Natural killer cell treated with Interleukin-12 subunit alpha and Interleukin-12 subunit beta and Interleukin-15 and Interleukin-18, amount 100 ng/mL, for 72 hours (primary cell): Measurements from ENCODE around the gene SLC10A7. TPM values are rescaled to one million over a fixed set of nuclear protein-coding genes. Genes with fewer than 3 reads are reported as not detected.

Source experiments
- ATAC-seq, 2 donors: fragments of 150-1000 bp; cut with Tn5 transposase in 1 of 2; sonication (Bioruptor Pico), chemical (Tn5 transposase) in 1 of 2; 2 replicates each; pipeline ENCODE4 v1.10.0; 2021
- DNase-seq: peaks from one replicate; pipeline ENCODE4 v3.0.0; 2022; ENCODE audit warnings: low spot score
- H3K27ac Mint-ChIP-seq, 2 donors: 1 replicate in 1 of 2; 2 replicates in 1 of 2; pipeline ENCODE4 v1.8.0; 2022; ENCODE audit warnings: mixed read lengths in 2 of 2, mild to moderate bottlenecking in 1 of 2, moderate library complexity in 1 of 2
- H3K27me3 Mint-ChIP-seq, 2 donors: 1 replicate in 1 of 2; 2 replicates in 1 of 2; pipeline ENCODE4 v1.8.0; 2022; ENCODE audit warnings: mixed read lengths in 2 of 2
- H3K36me3 Mint-ChIP-seq: one replicate; pipeline ENCODE4 v1.8.0; 2022; ENCODE audit warnings: mixed read lengths
- H3K4me1 Mint-ChIP-seq, 2 donors: 1 replicate in 1 of 2; 2 replicates in 1 of 2; pipeline ENCODE4 v1.8.0; 2022; ENCODE audit warnings: low read depth in 2 of 2, mixed read lengths in 2 of 2, mild to moderate bottlenecking in 1 of 2
- H3K4me3 Mint-ChIP-seq: one replicate; pipeline ENCODE4 v1.8.0; 2022; ENCODE audit warnings: mixed read lengths
- H3K9me3 Mint-ChIP-seq: 2 replicates; pipeline ENCODE4 v1.8.0; 2022; ENCODE audit warnings: mixed read lengths
- total RNA-seq, 2 donors: library from RNA; stranded (reverse); gene quantifications; one replicate each; pipeline ENCODE4 v1.2.3, GENCODE V29; 2022

Gene SLC10A7
- total RNA-seq, 2 donors from 2014 or later = 31.1 to 33.9 TPM

DNA sequence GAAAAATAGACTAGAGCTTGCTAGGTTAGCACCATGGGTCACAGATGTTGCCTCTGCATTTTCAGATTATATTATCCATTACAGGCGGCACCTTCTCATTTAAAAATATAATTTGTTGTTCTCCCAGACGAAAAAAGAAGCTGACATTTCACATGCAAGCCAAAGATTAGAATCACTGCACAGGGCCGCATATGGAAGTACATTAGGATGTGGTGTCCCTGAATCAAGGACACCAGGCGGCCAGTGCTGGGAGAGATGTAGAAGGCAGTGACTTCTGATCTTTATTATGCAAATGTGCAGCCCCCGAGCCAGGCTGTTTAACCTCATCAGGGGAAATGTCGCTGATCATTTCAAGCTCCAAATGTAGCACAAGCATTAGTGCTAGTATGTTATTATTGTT is 284.6 kb downstream of the SLC10A7 start:
- Mint-ChIP-seq H3K4me3 (no peak overlapping the region), H3K27me3 (peaks cover 8 to 12% of the 10 kb centered on the region in 2 donors), H3K36me3 (no peaks in the 10 kb centered on the region), H3K4me1 (peaks cover 0 to 3% of the 10 kb centered on the region in 2 donors), H3K27ac (no peak overlapping the region), H3K9me3 (no peaks in the 10 kb centered on the region)
- DNase-seq (no peak), ATAC-seq (no peak)

- H3K27ac Mint-ChIP-seq = no peak overlapping the region
- H3K4me3 Mint-ChIP-seq = no peak overlapping the region
- no peaks in the 10 kb centered on the region for H3K36me3 Mint-ChIP-seq
- no peaks in the 10 kb centered on the region for H3K4me1 Mint-ChIP-seq
- H3K9me3 Mint-ChIP-seq = no peaks in the 10 kb centered on the region
- H3K27me3 Mint-ChIP-seq = peaks cover 8 to 9% of the 10 kb centered on the region in 2 donors
- ATAC-seq (no peak), DNase-seq (no peak)
Measured at GRCh38 chr4:146236216-146236615, 285.5 kb downstream of the SLC10A7 start.

DNA sequence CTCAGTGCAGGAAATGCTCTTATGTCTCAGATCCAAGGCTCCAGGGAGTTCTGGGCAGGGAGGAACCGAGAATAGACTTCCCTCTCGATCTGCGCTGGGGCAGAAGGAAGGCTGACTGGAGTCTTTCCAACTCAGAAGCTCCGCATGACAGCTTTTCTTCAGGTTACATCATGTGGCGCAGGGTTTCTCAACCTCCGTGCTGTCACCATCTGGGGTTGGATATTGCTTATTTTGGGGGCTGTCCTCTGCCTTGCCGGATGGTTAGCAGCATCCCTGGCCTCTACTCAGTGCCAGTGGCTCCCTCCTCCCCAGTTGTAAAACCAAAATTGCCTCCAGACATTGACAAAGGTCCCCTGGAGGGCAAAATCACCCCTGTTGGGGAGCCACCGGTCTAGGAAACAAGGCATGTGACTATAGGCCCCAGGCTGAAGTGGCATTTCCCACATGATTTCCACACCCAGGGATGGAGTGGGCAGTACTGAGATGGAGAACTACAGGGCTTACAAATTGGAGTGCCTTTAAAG is 286.0 kb downstream of the SLC10A7 start:
- peaks cover 8 to 9% of the 10 kb centered on the region in 2 donors for H3K27me3 Mint-ChIP-seq
- no peak overlapping the region for H3K4me3 Mint-ChIP-seq
- H3K27ac Mint-ChIP-seq = no peak overlapping the region
- H3K9me3 Mint-ChIP-seq = no peaks in the 10 kb centered on the region
- DNase-seq = no peak
- no peaks in the 10 kb centered on the region for H3K4me1 Mint-ChIP-seq
- H3K36me3 Mint-ChIP-seq = no peaks in the 10 kb centered on the region
- ATAC-seq = no peak

GRCh38 chr4:146232131-146232722 is 289.5 kb downstream of the SLC10A7 start:
- Mint-ChIP-seq H3K4me3 (no peak overlapping the region), H3K9me3 (no peaks in the 10 kb centered on the region), H3K27me3 (peaks cover 0 to 18% of the 10 kb centered on the region in 2 donors), H3K27ac (no peak overlapping the region), H3K36me3 (no peaks in the 10 kb centered on the region), H3K4me1 (no peaks in the 10 kb centered on the region)
- no peak for ATAC-seq
- DNase-seq = no peak

- no peaks in the 10 kb centered on the region for H3K4me1 Mint-ChIP-seq
- H3K27me3 Mint-ChIP-seq = peaks cover 0 to 18% of the 10 kb centered on the region in 2 donors
- ATAC-seq (no peak), DNase-seq (no peak)
- no peaks in the 10 kb centered on the region for H3K9me3 Mint-ChIP-seq
- no peak overlapping the region for H3K27ac Mint-ChIP-seq
- no peak overlapping the region for H3K4me3 Mint-ChIP-seq
- no peaks in the 10 kb centered on the region for H3K36me3 Mint-ChIP-seq
Measured at GRCh38 chr4:146229406-146229805, 292.3 kb downstream of the SLC10A7 start.

DNA sequence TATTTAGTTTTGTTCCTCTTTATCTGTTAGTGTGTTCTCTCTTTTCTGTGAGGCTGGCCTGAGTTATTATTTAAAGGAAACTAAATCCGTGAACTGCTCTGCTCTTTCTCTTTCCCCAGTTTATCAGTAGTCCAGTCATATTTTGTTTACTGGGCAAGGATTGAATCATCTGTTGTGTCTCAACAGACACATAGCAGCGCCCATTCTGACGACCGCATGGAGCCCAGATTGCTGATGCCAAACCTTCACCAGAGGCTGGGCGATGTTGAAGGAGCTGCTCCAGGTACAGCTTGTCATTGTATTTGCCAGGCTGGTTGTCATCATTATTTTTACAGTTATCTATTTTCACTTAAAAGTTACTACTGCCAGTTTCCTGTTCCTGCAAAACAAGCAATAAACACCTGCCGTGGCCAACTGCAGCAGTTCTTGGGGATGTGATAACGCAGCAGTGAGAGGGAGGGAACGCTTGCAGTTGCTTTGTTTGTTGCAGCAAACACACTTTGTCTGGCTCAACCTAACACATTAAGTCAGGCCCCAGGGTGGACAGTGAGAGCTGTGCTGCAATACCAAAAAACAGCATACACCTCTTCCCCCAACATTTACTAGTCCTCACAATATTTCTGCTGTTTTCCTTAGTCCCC is 297.3 kb downstream of the SLC10A7 start:
- no peak overlapping the region for H3K4me3 Mint-ChIP-seq
- peaks cover 0 to 18% of the 10 kb centered on the region in 2 donors for H3K27me3 Mint-ChIP-seq
- no peak for ATAC-seq
- no peaks in the 10 kb centered on the region for H3K4me1 Mint-ChIP-seq
- no peak for DNase-seq
- H3K9me3 Mint-ChIP-seq = no peaks in the 10 kb centered on the region
- H3K27ac Mint-ChIP-seq = no peak overlapping the region
- H3K36me3 Mint-ChIP-seq = no peaks in the 10 kb centered on the region

- H3K9me3 Mint-ChIP-seq = no peaks in the 10 kb centered on the region
- DNase-seq = no peak
- H3K4me3 Mint-ChIP-seq = no peak overlapping the region
- no peaks in the 10 kb centered on the region for H3K36me3 Mint-ChIP-seq
- peaks cover 0 to 6% of the 10 kb centered on the region in 2 donors for H3K27me3 Mint-ChIP-seq
- H3K27ac Mint-ChIP-seq = no peak overlapping the region
- H3K4me1 Mint-ChIP-seq = no peaks in the 10 kb centered on the region
- ATAC-seq = no peak
Measured at GRCh38 chr4:146222313-146222712, 299.4 kb downstream of the SLC10A7 start.

DNA sequence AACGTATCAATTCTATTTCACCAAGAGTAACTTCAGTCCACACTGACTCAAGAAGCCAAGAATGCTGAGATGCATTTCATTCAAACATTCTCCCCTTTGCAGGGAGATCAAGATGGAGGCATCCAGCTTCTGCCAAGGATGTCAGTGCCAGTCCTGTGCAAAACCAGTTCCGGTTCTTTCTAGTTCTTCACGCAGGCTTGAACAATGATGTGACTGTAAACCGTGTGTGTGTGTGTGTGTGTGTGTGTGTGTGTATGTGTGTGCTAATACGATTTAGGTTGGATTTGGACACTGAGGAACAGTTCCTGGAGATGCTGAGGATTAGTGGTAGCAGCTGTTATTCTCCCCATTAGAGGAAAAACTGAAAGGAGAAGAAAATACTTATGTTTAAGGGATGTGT is 307.5 kb downstream of the SLC10A7 start, which contains the start of gene REELD1:
REELD1 (plus strand) TSS at position 301 of the 400 bp plus-strand sequence. CDS start 2,415 bp downstream, outside the sequence.
- DNase-seq (no peak), ATAC-seq (no peak)
- Mint-ChIP-seq H3K27ac (no peak within 1 kb of the TSS), H3K4me1 (no peaks in the 10 kb centered on the region), H3K27me3 (peaks cover 0 to 19% of the 10 kb centered on the region in 2 donors), H3K36me3 (no peaks in the 10 kb centered on the region), H3K4me3 (no peak within 1 kb of the TSS), H3K9me3 (no peaks in the 10 kb centered on the region)

GRCh38 chr4:146212781-146213180 is 309.0 kb downstream of the SLC10A7 start:
- peaks cover 0 to 24% of the 10 kb centered on the region in 2 donors for H3K27me3 Mint-ChIP-seq
- no peak for ATAC-seq
- no peak overlapping the region for H3K4me3 Mint-ChIP-seq

GRCh38 chr4:146211440-146211839 is 310.3 kb downstream of the SLC10A7 start:
- Mint-ChIP-seq H3K27ac (no peak overlapping the region), H3K27me3 (peaks cover 0 to 27% of the 10 kb centered on the region in 2 donors), H3K4me1 (no peaks in the 10 kb centered on the region), H3K9me3 (no peaks in the 10 kb centered on the region), H3K36me3 (no peaks in the 10 kb centered on the region), H3K4me3 (no peak overlapping the region)
- no peak for DNase-seq
- no peak for ATAC-seq

More at GRCh38 chr4:146212781-146213180, 309.0 kb downstream of the SLC10A7 start:
- no peak overlapping the region for H3K27ac Mint-ChIP-seq
- no peaks in the 10 kb centered on the region for H3K9me3 Mint-ChIP-seq
- no peaks in the 10 kb centered on the region for H3K4me1 Mint-ChIP-seq
- no peaks in the 10 kb centered on the region for H3K36me3 Mint-ChIP-seq
- no peak for DNase-seq

DNA sequence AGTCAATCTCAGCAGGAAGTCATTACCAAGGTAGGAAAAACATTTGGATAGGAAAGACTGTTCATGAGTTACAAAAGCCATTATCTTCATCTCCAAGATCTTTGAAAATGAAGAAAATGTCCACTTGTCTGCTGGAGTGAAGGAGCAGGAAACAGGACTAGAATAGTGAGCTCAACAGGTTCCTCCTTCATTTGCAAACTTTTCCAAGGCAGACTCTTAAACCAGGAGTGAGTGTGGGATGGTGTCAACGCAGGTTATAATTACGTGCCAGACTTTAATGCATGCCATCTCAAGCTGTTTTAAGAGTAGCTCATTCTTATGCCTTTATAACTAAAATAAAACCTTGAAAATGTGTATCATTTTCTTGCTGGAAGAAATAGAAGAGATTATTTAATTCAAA is 310.9 kb downstream of the SLC10A7 start:
- no peaks in the 10 kb centered on the region for H3K9me3 Mint-ChIP-seq
- DNase-seq (no peak), ATAC-seq (no peak)
- H3K36me3 Mint-ChIP-seq = no peaks in the 10 kb centered on the region
- no peaks in the 10 kb centered on the region for H3K4me1 Mint-ChIP-seq
- H3K27me3 Mint-ChIP-seq = peaks cover 0 to 27% of the 10 kb centered on the region in 2 donors
- H3K27ac Mint-ChIP-seq = no peak overlapping the region
- no peak overlapping the region for H3K4me3 Mint-ChIP-seq

- H3K27me3 Mint-ChIP-seq = peaks cover 0 to 16% of the 10 kb centered on the region in 2 donors
- H3K4me1 Mint-ChIP-seq = no peaks in the 10 kb centered on the region
- no peak overlapping the region for H3K4me3 Mint-ChIP-seq
- H3K9me3 Mint-ChIP-seq = no peaks in the 10 kb centered on the region
- peaks cover 12% of the 10 kb centered on the region for H3K36me3 Mint-ChIP-seq
- ATAC-seq (no peak), DNase-seq (no peak)
- H3K27ac Mint-ChIP-seq = no peak overlapping the region
Measured at GRCh38 chr4:146207410-146207809, 314.3 kb downstream of the SLC10A7 start.
